OCI-LY3 (cell line): ENCODE results near the gene MVB12A.

Experiments used
- EZH2phosphoT487 ChIP-seq: fragments of 200-600 bp; shearing (Covaris generic); IDR thresholded peaks from 2 replicates; pipeline ENCODE4 v1.6.1; 2018; ENCODE audit warnings: antibody characterized with exemption, mixed run types, low read depth
- TF ChIP-seq, protein P1 (sequence below): fragments of 200-600, 300-600 bp; sonication (generic); IDR thresholded peaks from 2 replicates; pipeline ENCODE4 v1.5.1; 2014; ENCODE audit warnings: antibody characterized with exemption, low read length, low read depth

DNA sequence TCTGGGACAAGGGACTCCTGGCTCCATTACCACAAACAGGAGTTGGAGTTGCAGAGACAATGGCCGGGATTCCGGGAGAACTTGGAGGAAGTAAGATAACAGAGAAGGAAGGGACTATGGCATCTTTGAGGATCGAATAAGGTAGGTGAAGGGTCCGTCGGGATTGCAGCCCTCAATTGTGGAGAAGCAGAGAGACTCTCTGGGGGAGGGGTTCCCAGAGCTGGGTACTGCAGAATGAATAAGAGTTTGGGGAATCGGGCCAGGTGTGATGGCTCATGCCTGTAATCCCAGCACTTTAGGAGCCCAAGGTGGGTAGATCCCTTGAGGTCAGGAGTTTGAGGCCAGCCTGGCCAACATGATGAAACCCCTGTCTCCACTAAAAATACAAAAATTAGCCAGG, 18.2 kb upstream of the MVB12A start:
- TF ChIP-seq, protein P1, sequence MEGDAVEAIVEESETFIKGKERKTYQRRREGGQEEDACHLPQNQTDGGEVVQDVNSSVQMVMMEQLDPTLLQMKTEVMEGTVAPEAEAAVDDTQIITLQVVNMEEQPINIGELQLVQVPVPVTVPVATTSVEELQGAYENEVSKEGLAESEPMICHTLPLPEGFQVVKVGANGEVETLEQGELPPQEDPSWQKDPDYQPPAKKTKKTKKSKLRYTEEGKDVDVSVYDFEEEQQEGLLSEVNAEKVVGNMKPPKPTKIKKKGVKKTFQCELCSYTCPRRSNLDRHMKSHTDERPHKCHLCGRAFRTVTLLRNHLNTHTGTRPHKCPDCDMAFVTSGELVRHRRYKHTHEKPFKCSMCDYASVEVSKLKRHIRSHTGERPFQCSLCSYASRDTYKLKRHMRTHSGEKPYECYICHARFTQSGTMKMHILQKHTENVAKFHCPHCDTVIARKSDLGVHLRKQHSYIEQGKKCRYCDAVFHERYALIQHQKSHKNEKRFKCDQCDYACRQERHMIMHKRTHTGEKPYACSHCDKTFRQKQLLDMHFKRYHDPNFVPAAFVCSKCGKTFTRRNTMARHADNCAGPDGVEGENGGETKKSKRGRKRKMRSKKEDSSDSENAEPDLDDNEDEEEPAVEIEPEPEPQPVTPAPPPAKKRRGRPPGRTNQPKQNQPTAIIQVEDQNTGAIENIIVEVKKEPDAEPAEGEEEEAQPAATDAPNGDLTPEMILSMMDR = no peak
- TF ChIP-seq EZH2phosphoT487 = no peak
